Sigmoid colon (tissue), 7 donors: ENCODE measurements around the gene MARK3. TPM values are rescaled to one million over a fixed set of nuclear protein-coding genes. Genes with fewer than 3 reads are reported as not detected.

Source experiments
- DNase-seq: peaks from one replicate; pipeline ENCODE4 v3.0.0-alpha.2; 2019
- H3K27ac ChIP-seq, 4 donors: fragments of 200-600 bp; sonication (generic); one replicate each; pipeline ENCODE4 v1.5.1; 2016 to 2019; ENCODE audit warnings: mild to moderate bottlenecking in 1 of 4
- H3K27me3 ChIP-seq, 3 donors: fragments of 200-600 bp; sonication (generic); one replicate each; pipeline ENCODE4 v1.5.1; 2019; ENCODE audit warnings: mild to moderate bottlenecking in 1 of 3
- H3K36me3 ChIP-seq, 4 donors: fragments of 200-600 bp; sonication (generic); one replicate each; pipeline ENCODE4 v1.5.1; 2016 to 2019
- H3K4me1 ChIP-seq, 4 donors: fragments of 200-600 bp; sonication (generic); one replicate each; pipeline ENCODE4 v1.5.1; 2017 to 2019
- H3K4me3 ChIP-seq, 4 donors: fragments of 200-600 bp; sonication (generic); one replicate each; pipeline ENCODE4 v1.5.1; 2017 to 2019; ENCODE audit warnings: mild to moderate bottlenecking in 2 of 4, moderate library complexity in 1 of 4
- H3K9me3 ChIP-seq, 4 donors: fragments of 200-600 bp in 3 of 4; sonication (generic) in 3 of 4; one replicate each; pipeline versions ENCODE4 v1.5.1 to v1.6.1; 2013 to 2019
- EP300 ChIP-seq, 4 donors: sonication (generic); formaldehyde crosslinking; IDR thresholded peaks; one replicate each; pipeline ENCODE4 v1.6.1; 2017; ENCODE audit warnings: antibody characterized with exemption in 4 of 4
- POLR2A ChIP-seq, 2 donors: fragments of 450-650 bp; IDR thresholded peaks; one replicate each; pipeline ENCODE4 v1.6.1; 2016; ENCODE audit warnings: antibody characterized with exemption in 2 of 2, mild to moderate bottlenecking in 2 of 2, moderate library complexity in 2 of 2
- POLR2AphosphoS5 ChIP-seq, 4 donors: sonication (generic); formaldehyde crosslinking; IDR thresholded peaks; one replicate each; pipeline ENCODE4 v1.6.1; 2017; ENCODE audit warnings: antibody characterized with exemption in 4 of 4
- WGBS, 2 donors: extraction: QIAGEN DNeasy Blood & Tissue Kit; methylation state at CpG; one replicate each; pipeline ENCODE4 v1.1.7; 2013; 5-methylcytosine and 5-hydroxymethylcytosine counted together
- intact Hi-C: fragments of 100-400 bp; cut with DNase I; formaldehyde crosslinking; loops from one replicate; pipeline ENCODE4 v1.15.1; 2023
- polyA plus RNA-seq, 3 donors: library from polyadenylated mRNA; stranded (reverse); fragments of 200-250 nt; gene quantifications; one replicate each; pipeline ENCODE4 v1.2.3, GENCODE V29; 2013
- total RNA-seq, 4 donors: library from RNA; depleted of rRNA; stranded (reverse); fragments of >200 nt; gene quantifications; one replicate each; pipeline ENCODE4 v1.1.0, GENCODE V29; 2016
- TF ChIP-seq, protein P1 (sequence below), 4 experiments: fragments of 450-650 bp in 3 of 4; fragments of 200-600 bp in 1 of 4; IDR thresholded peaks; one replicate each; pipeline ENCODE4 v1.5.1; 2016 to 2019; ENCODE audit warnings: antibody characterized with exemption in 4 of 4, mild to moderate bottlenecking in 3 of 4, moderate library complexity in 2 of 4
- donor health status: healthy with polysubstance abuse.
- donor health status: Bipolar disorder and iron deficiency.
- donor health status: healthy.

The MARK3 gene
- total and polyA plus RNA-seq, 7 donors: 21.6 to 104 (median 66.7) TPM

DNA sequence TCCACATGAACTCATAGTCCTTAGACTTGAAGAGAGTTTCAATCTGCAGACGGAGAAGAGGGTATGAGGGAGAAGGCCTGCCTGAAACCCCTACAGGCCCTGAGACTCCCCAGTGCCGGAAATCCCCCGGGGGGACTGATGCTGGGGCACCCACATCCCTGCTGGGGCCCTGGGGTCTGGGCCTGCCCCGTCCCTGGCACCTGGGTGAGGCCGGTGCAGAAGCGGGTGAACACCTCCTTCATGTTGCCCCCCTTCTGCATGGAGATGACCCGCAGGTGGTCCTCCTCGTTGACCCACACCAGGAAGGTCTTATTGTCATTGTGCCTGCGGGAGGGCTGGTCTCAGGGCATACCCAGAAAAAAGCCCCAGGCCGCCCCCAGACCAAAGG lies 135.0 kb downstream of the MARK3 start:
- Histone ChIP-seq H3K27me3 (no peaks in the 10 kb centered on the region), H3K9me3 (no peaks in the 10 kb centered on the region), H3K27ac (peak overlapping the region; percentile 86 to 98 (median 93)), H3K4me3 (peak overlapping the region; percentile 64 to 85 (median 78)), H3K4me1 (peaks cover 0 to 60% (median 53%) of the 10 kb centered on the region in 4 donors), H3K36me3 (peaks cover 5 to 12% (median 11%) of the 10 kb centered on the region in 4 donors)
- 38 to 70% methylated on average over 10 of the region's 10 CpGs for WGBS, 2 donors
- intact Hi-C loops: no loop called here
- TF ChIP-seq, protein P1, sequence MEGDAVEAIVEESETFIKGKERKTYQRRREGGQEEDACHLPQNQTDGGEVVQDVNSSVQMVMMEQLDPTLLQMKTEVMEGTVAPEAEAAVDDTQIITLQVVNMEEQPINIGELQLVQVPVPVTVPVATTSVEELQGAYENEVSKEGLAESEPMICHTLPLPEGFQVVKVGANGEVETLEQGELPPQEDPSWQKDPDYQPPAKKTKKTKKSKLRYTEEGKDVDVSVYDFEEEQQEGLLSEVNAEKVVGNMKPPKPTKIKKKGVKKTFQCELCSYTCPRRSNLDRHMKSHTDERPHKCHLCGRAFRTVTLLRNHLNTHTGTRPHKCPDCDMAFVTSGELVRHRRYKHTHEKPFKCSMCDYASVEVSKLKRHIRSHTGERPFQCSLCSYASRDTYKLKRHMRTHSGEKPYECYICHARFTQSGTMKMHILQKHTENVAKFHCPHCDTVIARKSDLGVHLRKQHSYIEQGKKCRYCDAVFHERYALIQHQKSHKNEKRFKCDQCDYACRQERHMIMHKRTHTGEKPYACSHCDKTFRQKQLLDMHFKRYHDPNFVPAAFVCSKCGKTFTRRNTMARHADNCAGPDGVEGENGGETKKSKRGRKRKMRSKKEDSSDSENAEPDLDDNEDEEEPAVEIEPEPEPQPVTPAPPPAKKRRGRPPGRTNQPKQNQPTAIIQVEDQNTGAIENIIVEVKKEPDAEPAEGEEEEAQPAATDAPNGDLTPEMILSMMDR (IDR thresholded peaks at IDR 0.05): no peak
- no peak for TF ChIP-seq POLR2AphosphoS5 (IDR thresholded peaks at IDR 0.05)
- no peak for DNase-seq

DNA sequence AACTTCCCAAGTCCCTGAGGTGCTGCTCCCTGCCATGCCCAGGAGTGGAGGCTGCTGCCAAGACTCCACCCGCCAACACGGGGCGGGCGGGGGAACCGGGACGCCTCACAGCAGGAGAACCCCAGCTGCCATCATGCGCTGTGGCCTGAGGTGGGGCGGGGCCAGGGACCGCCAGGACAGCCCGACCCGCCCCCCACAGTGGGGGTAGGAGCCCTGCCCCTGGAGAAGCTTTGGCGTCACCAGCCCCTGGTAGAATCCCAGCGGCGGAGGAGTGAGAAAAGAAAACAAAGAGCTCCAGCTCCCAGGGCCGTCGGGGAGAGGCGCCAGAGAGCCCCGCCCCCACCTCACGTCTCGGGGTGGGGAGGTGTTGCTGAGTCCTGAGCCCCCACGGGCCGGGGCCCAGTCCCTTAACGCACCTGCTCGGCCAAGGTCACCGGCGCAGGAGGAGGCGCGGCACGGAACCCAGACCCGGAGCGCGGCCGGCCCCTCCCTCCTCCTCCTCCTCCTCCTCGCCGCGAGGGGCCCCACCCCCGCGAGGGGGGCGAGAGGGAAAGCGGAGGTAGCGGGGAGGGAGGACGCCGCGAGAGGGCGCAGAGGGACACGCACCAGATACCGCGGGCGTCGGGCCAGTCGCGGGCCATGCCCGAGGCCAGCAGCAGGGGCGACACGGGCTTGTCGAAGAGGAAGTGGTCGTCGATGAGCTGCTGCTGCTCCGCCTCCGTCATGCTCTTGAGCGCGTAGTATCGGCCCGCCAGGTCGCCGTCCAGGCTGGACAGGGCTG lies 135.6 kb downstream of the MARK3 start:
- 1 to 2% methylated on average over 66 of the region's 66 CpGs for WGBS, 2 donors
- no peaks in the 10 kb centered on the region for H3K9me3 ChIP-seq
- H3K4me3 ChIP-seq: peak overlapping the region; percentile 64 to 85 (median 78)
- DNase-seq: peak; percentile 95
- H3K4me1 ChIP-seq: peaks cover 0 to 66% (median 59%) of the 10 kb centered on the region in 4 donors
- intact Hi-C loops: no loop called here
- H3K36me3 ChIP-seq: peaks cover 5 to 12% (median 11%) of the 10 kb centered on the region in 4 donors
- TF ChIP-seq POLR2A (IDR thresholded peaks at IDR 0.05) (peak; percentile 22 to 29), POLR2AphosphoS5 (IDR thresholded peaks at IDR 0.05) (peak; percentile 58 to 88 (median 72)), EP300 (IDR thresholded peaks at IDR 0.05) (peak in 1 of 4 donors; percentile 45)
- TF ChIP-seq, protein P1 (IDR thresholded peaks at IDR 0.05): peak; percentile 37 to 48 (median 42)
- peak overlapping the region; percentile 86 to 98 (median 93) for H3K27ac ChIP-seq
- H3K27me3 ChIP-seq: no peaks in the 10 kb centered on the region

DNA sequence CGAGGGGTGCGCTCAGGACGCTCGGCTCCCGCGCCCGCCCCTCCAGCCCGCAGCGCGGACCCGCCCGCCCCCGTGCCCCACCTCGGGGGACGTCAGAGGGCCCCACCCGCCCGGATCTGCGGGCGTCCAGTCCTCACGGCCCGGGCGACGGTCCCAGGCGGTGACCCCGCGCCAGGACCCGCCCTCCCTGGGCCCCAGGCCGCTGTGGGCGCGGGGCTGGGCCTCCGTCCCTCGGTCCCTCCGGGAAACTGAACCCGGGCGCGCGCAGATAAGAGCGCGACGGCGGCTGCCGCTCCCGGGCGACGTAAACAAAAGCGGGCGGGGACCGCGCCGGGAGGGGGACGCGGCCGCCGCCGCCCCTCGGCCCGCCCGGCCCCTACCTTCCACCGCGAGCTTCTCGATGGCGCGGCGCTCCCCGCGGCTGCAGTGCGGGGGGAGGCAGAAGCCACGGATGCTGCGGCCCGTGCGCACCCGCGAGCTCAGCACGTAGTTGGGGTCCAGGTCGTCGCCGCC lies 136.3 kb downstream of the MARK3 start:
- TF ChIP-seq EP300 (IDR thresholded peaks at IDR 0.05): no peak
- TF ChIP-seq, protein P1 (IDR thresholded peaks at IDR 0.05): no peak
- no peak for TF ChIP-seq POLR2A (IDR thresholded peaks at IDR 0.05)
- peak in 1 of 4 donors; percentile 9 for TF ChIP-seq POLR2AphosphoS5 (IDR thresholded peaks at IDR 0.05)
- H3K36me3 ChIP-seq: peaks cover 5 to 12% (median 11%) of the 10 kb centered on the region in 4 donors
- intact Hi-C loops: no loop called here

DNA sequence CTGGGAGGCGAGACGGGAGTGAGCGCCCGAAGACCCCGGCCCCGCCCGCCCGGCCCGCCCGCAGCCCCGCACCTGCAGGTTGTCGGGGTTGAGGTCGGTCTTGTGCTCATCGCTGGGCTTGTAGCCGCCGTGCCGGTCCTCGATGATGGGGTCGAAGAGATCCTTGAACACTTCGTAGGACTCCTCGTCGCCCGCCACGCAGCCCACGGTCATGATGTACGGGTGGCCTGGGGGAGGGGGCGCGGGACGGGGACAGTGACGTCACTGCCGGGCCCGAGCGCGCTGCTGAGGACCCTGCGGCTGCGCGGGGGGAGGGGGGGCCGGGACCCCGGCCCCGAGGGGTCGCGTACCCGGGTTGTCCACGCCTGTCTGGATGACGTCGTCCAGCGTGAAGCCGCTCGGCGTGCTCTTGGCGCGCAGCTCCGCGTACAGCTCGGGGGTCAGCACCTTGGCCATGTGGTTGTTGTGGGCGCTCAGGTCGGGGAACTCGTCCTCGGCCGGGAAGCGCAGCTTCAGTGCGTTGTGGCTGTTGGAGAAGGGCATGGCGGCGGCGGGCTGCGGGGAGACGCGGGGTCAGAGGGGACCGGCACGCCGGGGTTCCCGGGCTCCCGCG lies 136.8 kb downstream of the MARK3 start:
- DNase-seq: peak; percentile 81
- no peak for TF ChIP-seq EP300 (IDR thresholded peaks at IDR 0.05)
- peak in 1 of 4 donors; percentile 42 for TF ChIP-seq POLR2AphosphoS5 (IDR thresholded peaks at IDR 0.05)
- H3K4me1 ChIP-seq: peaks cover 0 to 77% (median 65%) of the 10 kb centered on the region in 4 donors
- no peaks in the 10 kb centered on the region for H3K27me3 ChIP-seq
- H3K9me3 ChIP-seq: no peaks in the 10 kb centered on the region
- peak overlapping the region; percentile 64 to 85 (median 78) for H3K4me3 ChIP-seq
- peaks cover 5 to 12% (median 11%) of the 10 kb centered on the region in 4 donors for H3K36me3 ChIP-seq
- intact Hi-C loops: no loop called here
- WGBS, 2 donors: 1% methylated on average over 74 of the region's 74 CpGs
- H3K27ac ChIP-seq: peak overlapping the region; percentile 86 to 98 (median 93)

More for the DNA sequence above, 136.3 kb downstream of the MARK3 start:
- Histone ChIP-seq H3K27me3 (no peaks in the 10 kb centered on the region), H3K9me3 (no peaks in the 10 kb centered on the region), H3K4me3 (peak overlapping the region; percentile 64 to 85 (median 78)), H3K4me1 (peaks cover 0 to 73% (median 65%) of the 10 kb centered on the region in 4 donors), H3K27ac (peak overlapping the region; percentile 86 to 98 (median 93))
- DNase-seq: no peak
- WGBS, 2 donors: 1% methylated on average over 77 of the region's 77 CpGs
